Activated CD4-positive, CD25-positive, alpha-beta regulatory T cell treated with anti-CD3 and anti-CD28 coated beads, Interleukin-2, amount 50 U/mL, for 16 hours (primary cell): Measurements from ENCODE around the gene ZNF30.
"Not testable (repeated sequence)": the region's sequence is repeated elsewhere in the genome, so short reads cannot be mapped to it uniquely, and the experiment has no call there.

Experiments
- DNase-seq: peaks from one replicate; pipeline ENCODE4 v3.0.0-alpha.2; 2020; ENCODE audit warnings: low read depth, low spot score

The ZNF30 gene

DNA sequence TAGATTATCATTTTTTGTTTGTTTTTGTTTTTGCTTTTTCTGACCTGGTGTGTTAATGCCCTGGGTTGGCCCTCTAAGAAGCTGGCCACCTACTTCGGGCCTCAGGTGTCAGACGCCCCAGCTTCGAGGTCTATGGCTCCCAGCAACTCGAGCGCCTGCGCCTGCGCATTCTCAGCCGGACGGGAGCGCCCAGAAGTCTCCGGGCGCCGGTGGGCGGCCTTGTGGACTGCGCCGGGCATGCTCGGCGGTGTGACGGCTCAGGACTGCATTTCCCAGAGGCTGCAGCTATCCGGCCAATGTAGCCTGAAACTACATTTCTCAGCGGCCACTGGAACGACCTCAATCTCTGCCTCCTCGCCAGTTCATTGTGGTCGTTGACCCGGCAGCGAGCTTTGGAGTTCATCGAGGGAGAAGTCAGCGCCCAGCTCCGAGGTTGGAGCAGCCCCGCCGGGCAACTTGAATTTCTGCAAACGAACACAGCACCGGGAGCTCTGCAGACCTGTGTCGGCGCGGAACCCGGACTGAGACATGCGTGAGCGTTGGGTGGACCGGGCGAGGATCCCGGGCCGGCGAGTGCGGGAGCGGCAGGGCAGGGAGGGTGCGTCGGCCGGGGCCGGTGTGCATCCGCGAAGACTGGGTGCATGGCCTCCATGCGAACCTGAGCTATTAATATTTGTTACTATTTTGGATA is at the start of gene ZNF30:
ZNF30 (plus strand) TSS at position 219 of the 691 bp plus-strand sequence. CDS start 3,045 bp downstream, outside the sequence.
- peak; percentile 54 for DNase-seq

DNA sequence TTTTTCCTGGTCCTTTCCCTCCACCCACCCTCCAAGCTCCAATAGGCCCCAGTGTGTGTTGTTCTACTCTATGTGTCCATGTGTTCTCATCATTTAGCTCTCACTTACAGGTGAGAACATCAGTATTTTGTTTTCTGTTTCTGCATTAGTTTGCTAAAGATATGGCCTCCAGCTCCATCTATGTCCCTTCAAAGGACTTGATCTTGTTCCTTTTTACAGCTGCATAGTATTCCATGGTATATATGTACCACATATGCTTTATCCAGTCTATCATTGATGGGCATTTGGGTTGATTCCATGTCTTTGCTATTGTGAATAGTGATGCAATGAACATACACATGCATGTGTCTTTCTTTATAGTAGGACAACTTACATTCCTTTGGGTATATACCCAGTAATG is 47.1 kb upstream of the ZNF30 start:
- DNase-seq: no peak

DNA sequence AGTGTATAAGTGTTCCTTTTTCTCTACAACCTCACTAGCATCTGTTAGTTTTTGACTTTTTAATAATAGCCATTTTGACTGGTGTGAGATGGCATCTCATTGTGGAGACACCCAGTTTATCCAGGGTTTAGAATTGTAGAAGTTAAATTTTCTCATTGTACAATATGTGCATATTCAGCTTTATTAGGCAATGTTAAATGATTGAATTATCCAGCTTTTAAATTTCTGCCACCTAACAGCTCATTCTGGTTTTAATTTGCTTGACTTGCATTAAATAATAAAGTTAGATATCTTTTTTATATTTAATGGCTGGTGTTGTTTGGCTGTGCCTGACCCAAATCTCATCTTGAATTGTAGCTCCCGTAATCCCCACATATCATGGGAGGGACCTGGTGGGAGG is 46.7 kb upstream of the ZNF30 start:
- no peak for DNase-seq

GRCh38 chr19:34881982-34882381 is 44.7 kb upstream of the ZNF30 start:
- DNase-seq: no peak

- no peak for DNase-seq
Measured at GRCh38 chr19:34888091-34888490, 38.6 kb upstream of the ZNF30 start.

DNA sequence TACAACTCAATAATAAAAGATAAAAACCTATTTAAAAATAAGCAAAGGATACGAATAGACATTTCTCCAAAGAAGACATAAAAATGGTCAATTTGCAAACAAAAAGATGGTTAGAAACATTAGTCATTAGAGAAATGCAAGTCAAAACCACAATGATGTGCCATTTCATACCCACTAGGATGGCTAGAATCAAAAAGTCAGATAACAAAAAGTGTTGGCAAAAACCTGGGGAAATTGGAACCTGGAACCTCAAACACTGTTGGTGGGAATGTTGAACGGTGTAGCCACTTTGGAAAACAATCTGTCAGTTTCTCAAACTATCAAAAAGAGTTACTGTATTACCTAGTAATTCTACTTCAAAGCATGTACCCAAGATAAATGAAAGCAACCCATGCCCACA is 26.5 kb upstream of the ZNF30 start:
- DNase-seq: no peak

DNA sequence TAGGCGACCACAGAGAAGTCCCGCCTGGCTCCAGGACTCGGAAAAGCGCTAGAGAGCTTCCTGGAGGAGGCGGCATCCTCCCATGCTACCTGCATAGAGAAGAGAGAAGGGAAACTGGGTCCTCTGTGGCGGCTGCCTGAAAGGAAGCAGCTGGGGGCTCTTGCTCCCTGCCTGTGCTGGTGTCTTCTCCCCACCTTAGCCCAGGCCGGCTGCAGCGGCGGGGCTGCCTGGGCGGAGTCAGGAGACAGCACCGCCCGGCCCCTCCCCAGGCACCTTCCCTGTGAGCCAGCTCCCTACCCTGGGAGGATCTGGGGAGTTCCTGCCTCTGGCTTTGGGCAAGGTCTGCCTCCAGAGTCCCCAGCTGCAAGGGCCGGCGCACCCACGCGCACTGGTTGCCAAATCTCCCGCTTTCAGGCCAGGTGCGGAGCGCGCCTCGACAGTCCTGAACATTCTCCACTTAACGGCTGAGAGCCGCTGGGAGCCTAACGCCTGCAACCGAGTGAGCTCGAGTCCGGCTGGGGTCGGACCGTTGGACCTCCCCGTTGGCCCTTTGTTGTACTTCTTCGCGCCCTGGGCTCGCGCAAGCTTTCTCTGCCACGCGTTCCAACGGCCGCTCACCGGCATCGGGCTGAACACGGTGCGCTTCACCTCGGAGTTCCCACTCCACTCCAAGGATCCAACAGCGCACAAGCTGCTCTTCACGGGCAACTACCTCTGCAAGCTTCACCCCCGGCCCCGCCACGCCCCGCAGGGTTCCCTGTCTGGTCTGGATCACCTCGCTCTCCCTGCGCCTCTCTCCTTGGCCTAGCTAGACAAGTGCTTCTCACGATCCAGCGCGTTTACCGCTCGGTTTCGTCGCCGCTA is 21.8 kb upstream of the ZNF30 start:
- no peak for DNase-seq

DNA sequence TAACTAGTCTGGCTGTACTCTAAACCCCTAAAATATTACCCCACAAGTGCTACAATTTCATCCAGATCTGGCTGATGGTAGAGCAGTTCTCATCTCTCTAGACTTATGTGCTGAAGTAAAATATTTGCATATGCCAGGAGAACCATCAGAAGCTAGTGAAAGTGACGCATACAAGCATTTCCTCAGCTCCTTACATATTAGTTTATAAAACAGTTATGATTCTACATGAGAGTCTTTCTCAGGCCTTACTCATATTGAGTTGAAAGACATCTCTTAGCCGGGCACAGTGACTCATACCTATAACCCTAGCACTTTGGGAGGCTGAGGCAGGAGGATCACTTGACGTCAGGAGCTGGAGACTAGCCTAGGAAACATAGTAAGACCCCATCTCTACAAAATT is 15.9 kb upstream of the ZNF30 start:
- DNase-seq: no peak

DNA sequence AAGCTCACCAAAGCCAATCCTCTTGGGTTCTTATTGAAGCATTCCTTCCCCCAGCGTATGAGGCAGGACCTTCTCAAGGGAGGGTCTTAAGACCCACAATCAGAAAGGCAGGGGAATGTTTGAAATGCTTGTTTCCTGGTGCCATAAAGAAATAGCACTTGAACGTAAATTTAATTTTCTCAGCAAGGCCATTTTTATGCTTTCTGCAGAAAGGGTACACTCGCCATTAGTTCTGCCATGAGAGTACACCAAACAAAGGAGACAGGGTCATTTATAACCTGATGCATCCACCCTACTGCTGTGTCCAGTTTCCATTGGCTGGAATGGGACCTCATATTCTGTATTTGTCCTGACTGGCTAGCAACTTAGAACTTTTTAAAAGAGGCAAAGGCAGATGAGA is 9.6 kb upstream of the ZNF30 start:
- DNase-seq: not testable (repeated sequence)

DNA sequence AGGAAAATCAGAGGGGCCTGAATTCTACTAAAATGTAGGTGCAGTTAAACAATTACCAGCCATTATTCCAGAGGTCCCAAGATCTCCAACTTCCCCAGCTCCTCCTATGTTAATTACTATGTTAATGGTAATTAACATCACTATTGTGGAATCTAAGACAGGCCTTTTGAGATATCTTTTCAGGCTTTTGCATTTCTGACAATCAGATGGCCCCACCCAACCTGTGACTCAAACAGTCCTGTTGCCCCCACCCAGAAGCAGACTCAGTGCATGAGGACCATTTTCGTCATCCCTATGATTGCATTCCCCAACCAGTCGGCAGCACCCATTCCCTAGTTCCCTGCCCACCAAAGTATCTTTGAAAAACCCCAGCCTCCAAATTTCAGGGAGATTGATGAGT is 8.5 kb upstream of the ZNF30 start:
- no peak for DNase-seq

DNA sequence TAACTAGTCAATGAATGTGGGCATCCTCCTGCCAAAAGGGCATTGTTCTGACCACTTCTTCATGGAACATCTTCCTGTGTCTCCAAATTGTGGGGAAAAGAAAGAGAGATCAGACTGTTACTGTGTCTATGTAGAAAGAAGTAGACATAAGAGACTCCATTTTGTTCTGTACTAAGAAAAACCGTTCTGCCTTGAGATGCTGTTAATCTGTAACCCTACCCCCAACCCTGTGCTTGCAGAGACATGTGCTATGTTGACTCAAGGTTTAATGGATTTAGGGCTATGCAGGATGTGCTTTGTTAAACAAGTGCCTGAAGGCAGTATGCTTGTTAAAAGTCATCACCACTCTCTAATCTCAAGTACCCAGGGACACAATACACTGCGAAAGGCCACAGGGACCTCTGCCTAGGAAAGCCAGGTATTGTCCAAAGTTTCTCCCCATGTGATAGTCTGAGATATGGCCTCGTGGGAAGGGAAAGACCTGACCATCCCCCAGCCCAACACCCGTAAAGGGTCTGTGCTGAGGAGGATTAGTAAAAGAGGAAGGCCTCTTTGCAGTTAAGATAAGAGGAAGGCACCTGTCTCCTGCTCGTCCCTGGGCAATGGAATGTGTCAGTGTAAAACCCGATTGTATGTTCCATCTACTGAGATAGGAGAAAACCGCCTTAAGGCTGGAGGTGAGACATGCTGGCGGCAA is 6.5 kb upstream of the ZNF30 start:
- not testable (repeated sequence) for DNase-seq

- no peak for DNase-seq
Measured at GRCh38 chr19:34925278-34925855, 1.3 kb upstream of the ZNF30 start.

- no peak for DNase-seq
Measured at GRCh38 chr19:34926361-34926684, 380 bp upstream of the ZNF30 start.

- DNase-seq: no peak
Measured at GRCh38 chr19:34932494-34932893, 5.8 kb downstream of the ZNF30 start.

- no peak for DNase-seq
Measured at GRCh38 chr19:34936184-34936583, 9.5 kb downstream of the ZNF30 start.

- no peak for DNase-seq
Measured at GRCh38 chr19:34938886-34939285, 12.2 kb downstream of the ZNF30 start.

GRCh38 chr19:34943861-34944573 is 17.3 kb downstream of the ZNF30 start:
- DNase-seq: no peak

DNA sequence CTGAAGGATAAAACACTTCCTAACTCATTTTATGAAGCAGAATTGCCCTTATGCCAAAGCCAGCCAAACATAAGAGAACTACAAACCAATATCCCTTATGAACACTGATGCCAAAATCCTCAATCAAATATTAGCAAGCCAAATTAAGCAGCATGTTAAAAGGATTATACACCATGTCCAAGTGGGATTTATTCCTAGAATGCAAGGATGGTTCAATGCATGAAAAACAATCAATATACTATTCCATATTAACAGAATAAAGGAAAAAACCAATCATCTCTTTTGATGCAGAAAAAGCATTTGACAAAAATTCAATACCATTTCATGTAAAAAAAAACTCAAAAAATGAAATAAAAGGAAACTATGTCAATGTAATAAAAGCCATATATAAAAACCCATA is 26.4 kb downstream of the ZNF30 start:
- no peak for DNase-seq

- no peak for DNase-seq
Measured at GRCh38 chr19:34957830-34958751, 31.4 kb downstream of the ZNF30 start.

- no peak for DNase-seq
Measured at GRCh38 chr19:34959021-34959420, 32.3 kb downstream of the ZNF30 start.
